ENCODE results near the gene RUSF1. TPM values are rescaled to one million over a fixed set of nuclear protein-coding genes. Genes with fewer than 3 reads are reported as not detected.
A peak's percentile ranks its signal among the peaks of the same experiment; 100 is the strongest.

The RUSF1 gene
- total and polyA plus RNA-seq, 9 of the 15 experiments (the other 6 are each of a cell fraction or from before 2014, with no cell fraction given) = 0.80 to 52.8 (median 27.6) TPM

- TF ChIP-seq TRIM24 (IDR thresholded peaks at IDR 0.05) = no peak
- TF ChIP-seq COPS2 (conservative IDR thresholded peaks at IDR 0.05) = no peak
- TF ChIP-seq, protein P1, sequence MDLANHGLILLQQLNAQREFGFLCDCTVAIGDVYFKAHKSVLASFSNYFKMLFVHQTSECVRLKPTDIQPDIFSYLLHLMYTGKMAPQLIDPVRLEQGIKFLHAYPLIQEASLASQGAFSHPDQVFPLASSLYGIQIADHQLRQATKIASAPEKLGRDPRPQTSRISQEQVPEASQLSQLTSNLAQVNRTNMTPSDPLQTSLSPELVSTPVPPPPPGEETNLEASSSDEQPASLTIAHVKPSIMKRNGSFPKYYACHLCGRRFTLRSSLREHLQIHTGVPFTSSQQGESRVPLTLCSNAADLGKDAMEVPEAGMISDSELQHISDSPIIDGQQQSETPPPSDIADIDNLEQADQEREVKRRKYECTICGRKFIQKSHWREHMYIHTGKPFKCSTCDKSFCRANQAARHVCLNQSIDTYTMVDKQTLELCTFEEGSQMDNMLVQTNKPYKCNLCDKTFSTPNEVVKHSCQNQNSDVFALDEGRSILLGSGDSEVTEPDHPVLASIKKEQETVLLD (IDR thresholded peaks at IDR 0.05) = peak; percentile 60; the same call in 1 of the 2 replicates
- peak; percentile 56 for TF ChIP-seq ARID1B (IDR thresholded peaks at IDR 0.05)
- TF ChIP-seq XRCC5 (IDR thresholded peaks at IDR 0.05; ENCODE audit: low read depth, low read length) = peak; percentile 24; the same call in 1 of the 2 replicates
- TF ChIP-seq NR4A1 (CRISPR knock-in tag; IDR thresholded peaks at IDR 0.05) = no peak
- TF ChIP-seq NR4A1 (tag; IDR thresholded peaks at IDR 0.05) = no peak
- no peak for TF ChIP-seq ZNF311 (CRISPR knock-in tag; IDR thresholded peaks at IDR 0.05)
- no peak for TF ChIP-seq ETV6 (IDR thresholded peaks at IDR 0.05; ENCODE audit: borderline replicate concordance in 1 of 2, low read depth in 2 of 2, low read length in 1 of 2)
- TF ChIP-seq ETV6 (CRISPR knock-in tag; IDR thresholded peaks at IDR 0.05; ENCODE audit: borderline replicate concordance) = no peak
- TF ChIP-seq CXXC5 (CRISPR knock-in tag; IDR thresholded peaks at IDR 0.05) = peak; percentile 43; the same call in 1 of the 2 replicates
- no peak for TF ChIP-seq ZNF277 (CRISPR knock-in tag; IDR thresholded peaks at IDR 0.05; ENCODE audit: borderline replicate concordance)
- no peak for TF ChIP-seq RBFOX2 (IDR thresholded peaks at IDR 0.05; ENCODE audit: low read depth, low read length)
- TF ChIP-seq, protein P2, sequence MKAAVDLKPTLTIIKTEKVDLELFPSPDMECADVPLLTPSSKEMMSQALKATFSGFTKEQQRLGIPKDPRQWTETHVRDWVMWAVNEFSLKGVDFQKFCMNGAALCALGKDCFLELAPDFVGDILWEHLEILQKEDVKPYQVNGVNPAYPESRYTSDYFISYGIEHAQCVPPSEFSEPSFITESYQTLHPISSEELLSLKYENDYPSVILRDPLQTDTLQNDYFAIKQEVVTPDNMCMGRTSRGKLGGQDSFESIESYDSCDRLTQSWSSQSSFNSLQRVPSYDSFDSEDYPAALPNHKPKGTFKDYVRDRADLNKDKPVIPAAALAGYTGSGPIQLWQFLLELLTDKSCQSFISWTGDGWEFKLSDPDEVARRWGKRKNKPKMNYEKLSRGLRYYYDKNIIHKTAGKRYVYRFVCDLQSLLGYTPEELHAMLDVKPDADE (conservative IDR thresholded peaks at IDR 0.05; ENCODE audit: control insufficient read depth, low read depth, low read length) = no peak
- no peak for TF ChIP-seq RREB1 (CRISPR knock-in tag; IDR thresholded peaks at IDR 0.05)
- TF ChIP-seq SIN3B (IDR thresholded peaks at IDR 0.05; ENCODE audit: low read depth) = no peak
- TF ChIP-seq RBM14 (IDR thresholded peaks at IDR 0.05; ENCODE audit: borderline replicate concordance, insufficient read depth, low read depth, low read length) = no peak
- no peak for TF ChIP-seq ZFP30 (CRISPR knock-in tag; IDR thresholded peaks at IDR 0.05; ENCODE audit: borderline replicate concordance)
- TF ChIP-seq ZKSCAN1 (IDR thresholded peaks at IDR 0.05; ENCODE audit: low read depth, low read length) = no peak
Measured at GRCh38 chr16:31451681-31452351, 56.4 kb downstream of the RUSF1 start (continued).

All from K562 (cell line).